LNCaP clone FGC (cell line): ENCODE measurements around the gene KIF17.

Source experiments
- DNase-seq: peaks from one replicate; pipeline ENCODE4 v3.0.0-alpha.2; 2011; ENCODE audit warnings: low read depth
- H3K4me3 ChIP-seq: 2 replicates; pipeline ENCODE4 v1.5.1; 2011; ENCODE audit warnings: mild to moderate bottlenecking, low read depth, low read length, control low read depth
- TF ChIP-seq, protein P1 (sequence below): IDR thresholded peaks from 2 replicates; pipeline ENCODE4 v1.5.1; 2012; ENCODE audit warnings: mild to moderate bottlenecking; ENCODE audit not compliant: control insufficient read depth, insufficient read depth; ENCODE audit errors: extremely low read depth

KIF17 gene

DNA sequence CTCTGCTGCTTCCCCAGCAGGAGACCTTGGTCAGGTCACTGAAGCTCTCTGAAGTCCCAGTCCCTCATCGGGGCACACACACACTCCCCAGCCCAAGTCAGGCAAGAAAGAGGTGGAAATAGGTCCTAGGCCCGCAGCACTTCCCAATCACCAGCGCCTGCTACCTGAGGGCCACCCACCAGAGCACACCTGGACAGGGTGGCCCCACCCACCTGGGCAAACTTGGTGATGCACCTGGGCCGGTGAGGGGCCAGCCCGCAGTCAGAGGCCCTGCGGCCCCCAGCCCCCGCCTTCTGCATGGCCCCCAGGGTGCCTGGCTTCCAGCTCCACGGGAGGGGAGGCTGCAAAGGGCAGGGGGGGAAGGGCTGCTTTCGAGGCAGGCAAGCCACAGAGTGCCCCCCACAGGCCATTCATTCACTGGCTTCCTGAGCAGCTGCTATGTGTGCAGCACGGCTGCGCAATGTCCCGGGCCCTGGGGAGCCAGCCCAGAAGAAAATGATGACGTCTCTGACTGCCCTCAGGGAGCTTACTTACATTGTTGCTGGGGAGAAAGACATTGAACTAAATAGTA, 10.0 kb upstream of the KIF17 start:
- DNase-seq, result no peak
- TF ChIP-seq, protein P1, sequence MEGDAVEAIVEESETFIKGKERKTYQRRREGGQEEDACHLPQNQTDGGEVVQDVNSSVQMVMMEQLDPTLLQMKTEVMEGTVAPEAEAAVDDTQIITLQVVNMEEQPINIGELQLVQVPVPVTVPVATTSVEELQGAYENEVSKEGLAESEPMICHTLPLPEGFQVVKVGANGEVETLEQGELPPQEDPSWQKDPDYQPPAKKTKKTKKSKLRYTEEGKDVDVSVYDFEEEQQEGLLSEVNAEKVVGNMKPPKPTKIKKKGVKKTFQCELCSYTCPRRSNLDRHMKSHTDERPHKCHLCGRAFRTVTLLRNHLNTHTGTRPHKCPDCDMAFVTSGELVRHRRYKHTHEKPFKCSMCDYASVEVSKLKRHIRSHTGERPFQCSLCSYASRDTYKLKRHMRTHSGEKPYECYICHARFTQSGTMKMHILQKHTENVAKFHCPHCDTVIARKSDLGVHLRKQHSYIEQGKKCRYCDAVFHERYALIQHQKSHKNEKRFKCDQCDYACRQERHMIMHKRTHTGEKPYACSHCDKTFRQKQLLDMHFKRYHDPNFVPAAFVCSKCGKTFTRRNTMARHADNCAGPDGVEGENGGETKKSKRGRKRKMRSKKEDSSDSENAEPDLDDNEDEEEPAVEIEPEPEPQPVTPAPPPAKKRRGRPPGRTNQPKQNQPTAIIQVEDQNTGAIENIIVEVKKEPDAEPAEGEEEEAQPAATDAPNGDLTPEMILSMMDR, result no peak
- H3K4me3 ChIP-seq, result no peak overlapping the region

DNA sequence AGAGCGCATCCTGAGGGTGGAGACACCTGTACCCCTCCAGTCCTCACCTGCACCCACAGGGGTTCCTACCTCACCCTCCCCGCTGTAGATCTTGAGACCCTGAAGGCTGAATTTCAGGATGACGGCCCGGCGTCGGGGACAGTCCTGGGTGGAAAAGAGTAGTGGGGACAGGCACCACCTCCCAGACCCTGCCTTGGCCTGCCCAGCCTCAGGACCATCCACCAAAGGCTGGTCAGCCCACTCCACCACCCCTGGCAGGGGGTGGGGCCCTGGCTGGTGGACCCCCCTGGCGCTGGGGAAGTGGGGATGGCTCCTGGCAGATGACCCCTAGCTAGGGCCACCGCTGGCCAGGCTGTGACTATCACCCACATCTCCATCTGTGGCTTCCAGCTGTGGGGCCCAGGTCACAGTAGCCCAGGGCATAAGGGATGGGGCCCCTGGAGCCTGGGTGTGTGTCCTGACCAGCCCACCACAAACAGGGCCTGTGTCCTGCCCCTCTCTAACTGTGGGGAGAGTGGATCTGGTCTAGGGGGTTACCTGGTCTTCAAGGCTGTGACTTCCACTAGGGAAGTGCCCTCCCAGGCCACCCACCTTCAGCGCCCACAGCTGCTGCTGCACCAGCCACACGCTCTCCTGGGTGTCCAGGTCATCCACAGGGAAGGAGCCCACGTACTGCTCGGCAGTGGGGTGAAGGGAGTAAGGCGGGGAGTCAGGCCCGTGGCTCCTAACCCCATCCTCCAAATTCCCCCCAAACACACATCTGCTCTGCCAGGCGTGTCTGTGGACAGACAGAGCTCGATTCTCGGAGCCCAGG, 9.3 kb upstream of the KIF17 start:
- TF ChIP-seq, protein P1, result no peak
- DNase-seq, result no peak
- no peak overlapping the region for H3K4me3 ChIP-seq

DNA sequence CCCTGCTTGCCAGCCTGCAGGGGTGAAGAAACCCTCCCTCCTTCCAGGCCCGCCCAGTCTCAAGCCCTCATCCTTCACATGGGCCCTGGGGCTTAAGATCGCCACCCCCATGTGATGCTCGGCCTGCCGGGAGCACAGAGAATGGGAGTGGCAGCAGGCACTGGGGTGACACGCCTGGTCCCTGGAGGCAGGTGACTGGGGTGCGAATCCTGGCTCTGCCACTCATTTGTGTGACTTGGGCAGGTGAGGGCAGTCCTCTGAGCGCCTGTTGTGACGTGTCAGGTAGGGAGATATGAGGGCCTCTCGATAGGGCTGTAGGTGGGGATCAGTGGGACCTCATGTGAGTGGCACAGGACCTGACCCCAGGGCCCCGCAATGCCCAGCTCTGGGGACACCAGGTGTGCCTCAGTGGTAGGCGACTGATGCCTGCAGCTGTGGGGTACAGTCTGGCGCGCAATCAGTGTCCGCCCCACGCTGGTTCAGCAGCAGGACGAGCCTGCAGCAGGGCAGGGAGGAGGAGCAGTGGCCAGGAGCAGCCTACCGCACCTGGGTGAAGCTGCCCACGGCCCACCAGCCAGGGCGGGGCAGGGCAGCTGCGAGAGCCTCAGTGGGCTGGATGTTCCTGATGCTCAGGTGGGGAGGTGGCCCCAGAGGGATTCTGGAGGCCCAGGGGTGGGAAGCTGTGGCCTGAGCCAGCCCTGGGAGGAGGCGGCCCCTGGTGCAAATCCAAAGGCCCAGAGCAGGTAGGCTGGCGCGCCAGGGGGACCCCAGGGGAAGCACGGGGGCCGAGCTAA, 8.5 kb upstream of the KIF17 start:
- no peak overlapping the region for H3K4me3 ChIP-seq
- DNase-seq, result no peak
- TF ChIP-seq, protein P1, result no peak

DNA sequence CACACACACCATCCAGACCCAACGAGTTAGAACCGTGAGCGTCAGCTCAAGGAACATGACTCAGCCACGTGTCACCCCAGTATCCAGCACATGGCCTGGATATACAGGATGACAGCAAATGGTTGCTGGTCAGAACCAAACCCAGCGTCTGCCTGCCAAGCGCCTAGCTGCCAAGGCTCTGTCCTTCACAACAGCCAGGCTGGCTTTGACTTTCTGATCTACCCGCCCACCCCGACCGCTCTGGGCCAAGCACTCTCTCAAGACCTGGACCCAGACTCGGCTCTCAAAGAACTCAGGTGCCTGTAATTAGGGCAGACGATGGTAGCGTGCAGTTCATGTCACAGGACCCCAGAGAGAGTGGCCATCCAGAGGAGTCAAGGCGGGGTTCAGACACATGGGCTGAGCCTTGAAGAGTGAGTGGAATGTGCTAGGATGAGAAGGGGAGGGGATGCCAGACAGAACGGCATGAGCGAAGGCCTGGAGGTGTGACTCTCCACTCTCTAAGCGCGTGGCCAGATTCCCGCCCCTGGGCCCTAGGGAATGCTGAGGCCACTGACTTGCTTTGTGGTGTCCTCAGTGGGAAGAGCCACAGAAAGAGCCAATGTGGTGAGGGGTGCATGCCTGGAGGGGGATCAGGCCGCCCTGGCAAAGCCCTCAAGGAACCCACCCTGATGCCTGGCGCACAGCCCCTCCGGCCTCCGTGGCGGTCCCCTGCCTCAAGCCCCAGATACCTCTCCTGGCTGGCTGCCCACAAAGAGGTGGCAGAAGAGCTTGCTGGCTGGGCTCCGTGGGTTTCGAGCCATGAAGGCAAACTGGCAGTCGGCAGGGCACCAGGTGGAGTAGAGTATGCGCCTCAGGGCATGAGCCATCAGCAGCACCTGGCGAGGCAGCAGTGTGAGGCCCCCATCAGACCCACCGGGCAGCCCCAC, 7.6 kb upstream of the KIF17 start:
- no peak for DNase-seq
- TF ChIP-seq, protein P1, result no peak
- H3K4me3 ChIP-seq, result no peak overlapping the region

DNA sequence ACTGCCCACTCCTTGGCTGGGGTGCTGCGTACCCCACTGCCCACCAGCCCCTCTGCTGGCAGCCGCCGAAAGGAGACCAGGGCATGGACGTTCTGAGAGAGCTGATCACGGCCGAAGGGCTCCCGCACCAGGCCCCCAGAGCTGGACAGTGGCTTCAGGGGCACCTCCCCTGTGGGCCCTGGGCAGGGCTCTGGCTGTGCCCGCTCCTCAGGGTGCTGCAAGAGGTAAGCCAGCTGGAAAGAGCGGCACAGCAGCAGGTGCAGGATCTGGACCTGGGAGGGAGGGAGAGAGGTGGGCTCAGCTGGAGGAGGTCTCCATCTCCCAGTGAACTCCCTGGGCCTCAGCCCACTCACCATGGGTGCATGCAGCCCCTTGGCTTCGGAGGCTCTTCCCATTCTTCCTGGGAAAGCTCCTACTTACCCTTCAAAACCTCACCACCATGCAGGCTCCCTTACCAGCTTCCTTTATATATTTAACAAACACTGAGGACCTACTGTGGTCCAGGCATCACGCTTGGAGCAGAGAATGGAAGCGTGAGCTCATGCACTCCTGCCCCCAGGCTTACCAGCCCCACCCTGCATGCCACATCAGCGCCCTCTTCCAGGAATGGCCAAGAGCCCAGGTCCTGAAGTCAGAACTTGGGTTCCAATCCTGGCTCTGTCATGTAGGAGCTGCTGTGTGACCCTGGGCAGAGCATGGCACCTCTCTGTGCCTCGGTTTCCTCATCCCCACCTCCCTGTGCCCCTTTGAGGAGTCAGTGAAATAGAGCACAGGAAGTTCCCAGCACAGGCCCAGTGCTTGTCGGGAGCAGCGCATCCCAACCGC, 6.8 kb upstream of the KIF17 start:
- no peak for DNase-seq
- TF ChIP-seq, protein P1, result no peak
- H3K4me3 ChIP-seq, result no peak overlapping the region
